Measurements from ENCODE around the gene LRFN4.

LRFN4 gene

DNA sequence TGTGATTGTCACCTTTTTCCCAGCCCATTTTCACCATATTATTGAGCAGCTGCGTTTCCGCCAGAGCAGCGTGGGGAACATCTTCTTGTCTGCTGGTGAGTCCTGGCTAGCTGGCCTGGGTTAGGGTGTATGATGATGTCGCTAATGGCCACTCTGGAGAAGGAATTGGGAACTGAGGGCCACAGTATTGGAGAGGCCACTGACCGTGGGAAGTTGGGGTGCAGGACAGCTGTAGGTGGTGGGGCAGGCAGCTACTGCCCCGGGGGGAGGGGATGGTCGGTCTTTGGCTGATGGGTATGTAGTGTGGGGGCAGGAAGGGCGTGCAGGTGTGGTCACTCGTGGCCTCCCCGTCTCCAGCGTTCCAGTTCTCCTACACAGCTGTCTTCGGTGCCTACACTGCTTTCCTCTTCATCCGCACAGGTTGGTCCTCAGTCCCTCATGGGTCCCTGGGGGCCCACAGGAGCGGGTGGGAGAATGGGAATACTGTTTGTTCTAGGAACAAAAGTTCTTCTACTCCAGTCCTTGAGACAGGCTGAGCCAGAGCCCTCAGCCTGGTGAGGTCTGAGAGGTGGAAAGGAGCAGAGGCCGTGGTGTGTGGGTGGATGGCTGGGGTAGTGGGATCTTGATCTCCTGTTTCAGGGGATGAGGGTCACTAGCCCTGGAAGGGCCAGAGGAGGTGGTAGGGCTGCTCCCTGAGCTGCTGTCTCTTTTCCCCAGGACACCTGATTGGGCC is 11.6 kb upstream of the LRFN4 start:
- TF ChIP-seq, protein P1, sequence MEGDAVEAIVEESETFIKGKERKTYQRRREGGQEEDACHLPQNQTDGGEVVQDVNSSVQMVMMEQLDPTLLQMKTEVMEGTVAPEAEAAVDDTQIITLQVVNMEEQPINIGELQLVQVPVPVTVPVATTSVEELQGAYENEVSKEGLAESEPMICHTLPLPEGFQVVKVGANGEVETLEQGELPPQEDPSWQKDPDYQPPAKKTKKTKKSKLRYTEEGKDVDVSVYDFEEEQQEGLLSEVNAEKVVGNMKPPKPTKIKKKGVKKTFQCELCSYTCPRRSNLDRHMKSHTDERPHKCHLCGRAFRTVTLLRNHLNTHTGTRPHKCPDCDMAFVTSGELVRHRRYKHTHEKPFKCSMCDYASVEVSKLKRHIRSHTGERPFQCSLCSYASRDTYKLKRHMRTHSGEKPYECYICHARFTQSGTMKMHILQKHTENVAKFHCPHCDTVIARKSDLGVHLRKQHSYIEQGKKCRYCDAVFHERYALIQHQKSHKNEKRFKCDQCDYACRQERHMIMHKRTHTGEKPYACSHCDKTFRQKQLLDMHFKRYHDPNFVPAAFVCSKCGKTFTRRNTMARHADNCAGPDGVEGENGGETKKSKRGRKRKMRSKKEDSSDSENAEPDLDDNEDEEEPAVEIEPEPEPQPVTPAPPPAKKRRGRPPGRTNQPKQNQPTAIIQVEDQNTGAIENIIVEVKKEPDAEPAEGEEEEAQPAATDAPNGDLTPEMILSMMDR (IDR thresholded peaks at IDR 0.05; ENCODE audit: low read depth, low read length, missing control alignments), result no peak
- no peak for DNase-seq (ENCODE audit: low read depth)
- in situ Hi-C loops (cut with HindIII; ENCODE audit: low sequenced_read_pairs), result no loop called here
- no peak overlapping the region for H3K4me3 ChIP-seq (ENCODE audit: low read depth, low read length)

DNA sequence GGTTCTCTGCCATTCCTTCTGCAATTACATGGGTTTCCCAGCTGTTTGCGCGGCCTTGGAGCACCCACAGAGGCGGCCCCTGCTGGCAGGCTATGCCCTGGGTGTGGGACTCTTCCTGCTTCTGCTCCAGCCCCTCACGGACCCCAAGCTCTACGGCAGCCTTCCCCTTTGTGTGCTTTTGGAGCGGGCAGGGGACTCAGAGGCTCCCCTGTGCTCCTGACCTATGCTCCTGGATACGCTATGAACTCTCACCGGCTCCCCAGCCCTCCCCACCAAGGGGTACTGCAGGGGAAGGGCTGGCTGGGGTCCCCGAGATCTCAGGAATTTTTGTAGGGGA is 11.0 kb upstream of the LRFN4 start:
- H3K4me3 ChIP-seq (ENCODE audit: low read depth, low read length), result no peak overlapping the region
- TF ChIP-seq, protein P1 (IDR thresholded peaks at IDR 0.05; ENCODE audit: low read depth, low read length, missing control alignments), result no peak
- no peak for DNase-seq (ENCODE audit: low read depth)
- in situ Hi-C loops (cut with HindIII; ENCODE audit: low sequenced_read_pairs), result no loop called here

DNA sequence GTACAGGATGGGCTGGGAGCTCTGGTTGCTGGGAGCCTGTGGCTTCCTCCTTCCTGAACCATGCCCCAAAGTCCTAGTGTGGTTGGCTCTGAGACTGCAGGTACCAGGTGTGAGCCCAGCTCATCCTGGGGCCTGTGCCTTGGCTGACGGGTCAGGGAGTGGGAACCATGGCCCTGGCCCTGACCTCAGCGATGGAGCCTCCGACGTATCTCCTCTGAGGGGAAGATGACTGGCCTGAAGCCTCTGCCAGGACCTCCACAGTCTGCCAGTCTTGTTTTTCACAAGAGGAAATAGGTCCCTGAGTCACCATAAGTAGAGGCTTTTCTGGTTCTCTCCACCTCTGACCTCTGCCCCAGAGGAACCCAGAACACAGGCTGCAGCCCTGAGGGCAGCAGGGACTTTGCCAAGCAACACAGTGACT is 10.2 kb upstream of the LRFN4 start:
- TF ChIP-seq, protein P1 (IDR thresholded peaks at IDR 0.05; ENCODE audit: low read depth, low read length, missing control alignments), result no peak
- H3K4me3 ChIP-seq (ENCODE audit: low read depth, low read length), result no peak overlapping the region
- no peak for DNase-seq (ENCODE audit: low read depth)
- in situ Hi-C loops (cut with HindIII; ENCODE audit: low sequenced_read_pairs), result no loop called here

DNA sequence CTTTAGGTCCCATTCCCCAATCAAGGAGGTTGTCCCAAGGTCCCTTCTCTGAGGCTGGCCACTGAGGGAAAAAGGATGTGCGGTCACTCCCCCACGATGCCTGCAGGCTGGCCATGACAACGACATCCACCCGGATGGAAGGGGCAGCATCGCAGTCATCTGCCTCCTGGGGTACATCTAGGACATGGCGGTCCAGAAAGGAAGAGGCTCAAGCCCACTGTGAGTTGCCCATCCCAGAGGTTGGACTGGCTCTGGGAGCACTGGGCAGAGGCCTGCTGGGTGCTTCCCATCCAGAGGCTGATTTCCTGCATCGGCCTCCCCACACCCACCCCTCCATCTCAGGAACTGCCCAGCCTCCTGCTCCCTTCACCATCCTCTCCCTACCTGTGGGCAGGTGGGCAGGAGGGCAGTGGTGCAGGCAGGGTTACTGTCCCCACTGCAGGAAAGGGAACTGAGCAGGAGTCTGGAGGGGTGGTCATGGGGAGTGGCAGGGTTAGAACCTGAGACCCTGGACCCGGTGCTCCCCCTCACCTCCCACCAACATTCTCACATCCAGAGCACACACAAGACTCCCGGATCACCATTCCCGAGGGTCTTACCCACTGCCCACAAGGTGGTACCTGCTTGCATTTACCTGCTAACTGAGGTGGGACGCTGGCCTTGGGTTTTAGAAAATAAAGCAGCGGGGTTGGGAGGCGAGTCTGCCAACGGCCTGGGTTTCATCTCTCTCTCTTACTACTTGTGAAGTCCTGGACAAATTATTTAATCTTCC is 9.2 kb upstream of the LRFN4 start:
- no peak for DNase-seq (ENCODE audit: low read depth)
- H3K4me3 ChIP-seq (ENCODE audit: low read depth, low read length), result no peak overlapping the region
- in situ Hi-C loops (cut with HindIII; ENCODE audit: low sequenced_read_pairs), result no loop called here
- TF ChIP-seq, protein P1 (IDR thresholded peaks at IDR 0.05; ENCODE audit: low read depth, low read length, missing control alignments), result no peak

DNA sequence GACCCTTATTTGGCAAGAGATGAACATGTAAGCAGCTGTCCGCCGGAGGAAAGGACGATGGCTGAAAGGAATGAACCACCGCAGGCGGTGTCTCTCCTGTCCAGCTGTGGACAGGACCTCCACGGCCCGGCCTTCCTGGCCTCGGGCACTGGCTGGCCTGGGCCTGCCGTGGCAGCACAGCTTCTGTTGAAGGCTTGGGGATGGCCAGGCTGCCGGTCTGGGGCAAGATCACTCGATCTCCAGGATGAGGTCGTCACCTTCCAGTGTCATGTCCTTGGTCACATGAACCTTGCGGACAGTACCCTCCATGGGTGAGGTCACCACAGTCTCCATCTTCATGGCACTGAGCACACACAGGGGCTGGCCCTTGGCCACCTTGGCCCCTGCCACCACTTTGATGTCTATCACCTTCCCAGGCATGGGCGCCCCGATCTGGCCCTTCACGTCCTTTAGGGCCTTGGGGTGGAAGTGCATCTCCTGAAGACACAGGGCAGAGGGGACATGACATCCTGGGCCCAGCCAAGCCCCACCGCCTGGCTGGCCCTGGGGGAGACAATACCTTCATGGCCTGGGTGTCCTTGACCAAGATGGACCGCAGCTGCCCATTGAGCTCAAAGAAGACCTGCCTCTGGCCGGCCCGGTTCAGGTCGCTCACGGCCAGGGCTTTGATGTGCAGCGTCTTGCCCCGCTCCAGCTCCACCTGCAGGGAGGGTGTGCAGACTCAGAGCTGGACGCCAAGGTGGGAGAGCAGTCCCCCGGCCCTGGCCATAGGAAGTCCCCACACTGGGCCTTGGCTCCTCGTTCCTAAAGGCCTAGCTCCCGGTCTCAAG is 8.0 kb upstream of the LRFN4 start:
- H3K4me3 ChIP-seq (ENCODE audit: low read depth, low read length), result no peak overlapping the region
- TF ChIP-seq, protein P1 (IDR thresholded peaks at IDR 0.05; ENCODE audit: low read depth, low read length, missing control alignments), result no peak
- no peak for DNase-seq (ENCODE audit: low read depth)
- in situ Hi-C loops (cut with HindIII; ENCODE audit: low sequenced_read_pairs), result no loop called here

DNA sequence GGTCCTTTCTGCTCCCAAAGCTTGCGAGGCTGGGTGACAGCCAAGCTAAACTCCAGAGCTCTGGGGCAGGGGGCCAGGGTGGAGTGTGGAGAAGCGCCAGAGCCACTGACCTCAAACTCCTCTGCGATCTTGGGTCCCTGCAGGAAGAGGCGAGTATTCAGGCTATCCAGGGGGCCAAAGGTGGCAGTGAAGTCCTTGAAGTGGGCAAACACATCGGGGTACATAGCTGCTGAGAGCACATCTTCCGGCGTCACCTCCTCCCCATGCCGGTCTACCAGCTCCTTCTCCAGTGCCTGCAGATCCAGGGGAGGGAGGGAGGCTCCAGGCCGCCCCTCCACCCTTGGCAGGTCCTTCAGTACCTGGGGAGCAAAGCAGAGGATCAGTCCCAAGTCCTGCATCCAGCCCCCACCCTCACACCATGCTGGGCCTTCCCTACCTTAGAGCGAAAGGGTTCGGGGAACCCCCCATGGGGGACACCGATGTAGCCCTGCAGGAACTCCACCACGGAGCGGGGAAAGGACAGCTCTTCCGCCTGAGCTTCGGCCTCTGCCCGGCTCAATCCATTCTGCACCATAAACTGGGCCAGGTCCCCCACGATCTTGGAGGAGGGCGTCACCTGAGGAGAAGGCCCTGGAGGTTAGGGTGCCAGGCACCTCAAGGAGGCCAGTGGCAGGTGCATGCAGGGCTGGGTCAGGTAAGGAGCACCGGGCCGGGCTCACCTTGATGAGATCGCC is 7.2 kb upstream of the LRFN4 start:
- TF ChIP-seq, protein P1 (IDR thresholded peaks at IDR 0.05; ENCODE audit: low read depth, low read length, missing control alignments), result no peak
- DNase-seq (ENCODE audit: low read depth), result no peak
- in situ Hi-C loops (cut with HindIII; ENCODE audit: low sequenced_read_pairs), result no loop called here
- no peak overlapping the region for H3K4me3 ChIP-seq (ENCODE audit: low read depth, low read length)
